Left ventricle myocardium inferior (tissue), 1 donor: ENCODE data around the gene PPFIA2. TPM values are rescaled to one million over a fixed set of nuclear protein-coding genes. Genes with fewer than 3 reads are reported as not detected.
A peak's percentile ranks its signal among the peaks of the same experiment; 100 is the strongest.
"Not testable (repeated sequence)": the region's sequence is repeated elsewhere in the genome, so short reads cannot be mapped to it uniquely, and the experiment has no call there.

Experiments
- DNase-seq: peaks from one replicate; pipeline ENCODE4 v3.0.0-alpha.2; 2020
- H3K27ac ChIP-seq: fragments of 200-600 bp; replicated peaks from 2 replicates; pipeline ENCODE4 v1.8.0; 2021
- H3K27me3 ChIP-seq: fragments of 200-600 bp; 2 replicates; pipeline ENCODE4 v1.8.0; 2021; ENCODE audit warnings: low read depth
- H3K36me3 ChIP-seq: fragments of 200-600 bp; 2 replicates; pipeline ENCODE4 v1.8.0; 2021
- H3K4me1 ChIP-seq: fragments of 200-600 bp; 2 replicates; pipeline ENCODE4 v1.8.0; 2021
- H3K4me3 ChIP-seq: fragments of 200-600 bp; 2 replicates; pipeline ENCODE4 v1.8.0; 2021; ENCODE audit warnings: mild to moderate bottlenecking, moderate library complexity
- H3K9me3 ChIP-seq: fragments of 200-600 bp; replicated peaks from 2 replicates; pipeline ENCODE4 v1.8.0; 2021
- CTCF ChIP-seq: fragments of 200-600 bp; IDR thresholded peaks from 2 replicates; pipeline ENCODE4 v1.8.0; 2021; ENCODE audit warnings: antibody characterized with exemption, mild to moderate bottlenecking, borderline replicate concordance
- intact Hi-C: fragments of 100-400 bp; cut with micrococcal nuclease; formaldehyde crosslinking; loops from one replicate; pipeline ENCODE4 v1.11.0; 2022
- total RNA-seq: library from RNA; stranded (reverse); fragmentation: NEBNext Ultra II Directional; extraction: Animal tissue kit (Norgen Biotek cat#: 25700); gene quantifications from one replicate; pipeline ENCODE4 v1.2.1, GENCODE V29; 2021
- donor health status: DM: no; HTN: yes; CAD: no; lungs with severe emphysema.

The PPFIA2 gene
- total RNA-seq, 1 donor from 2014 or later, result 0.82 TPM

GRCh38 chr12:81668475-81668874, 90.7 kb downstream of the PPFIA2 start:
- H3K4me1 ChIP-seq, result no peaks in the 10 kb centered on the region
- peaks cover 3% of the 10 kb centered on the region for H3K9me3 ChIP-seq
- no peak for TF ChIP-seq CTCF
- H3K36me3 ChIP-seq, result no peaks in the 10 kb centered on the region
- H3K4me3 ChIP-seq, result no peak overlapping the region
- H3K27ac ChIP-seq, result no peak overlapping the region
- intact Hi-C loops, result no loop called here
- H3K27me3 ChIP-seq, result no peaks in the 10 kb centered on the region
- no peak for DNase-seq

GRCh38 chr12:81659310-81659709, 99.8 kb downstream of the PPFIA2 start:
- DNase-seq, H3K27me3 ChIP-seq, H3K36me3 ChIP-seq, H3K9me3 ChIP-seq, H3K4me1 ChIP-seq, H3K4me3 ChIP-seq, intact Hi-C loops, H3K27ac ChIP-seq: not testable (repeated sequence)

GRCh38 chr12:81644503-81644902, 114.6 kb downstream of the PPFIA2 start:
- intact Hi-C loops, result loop anchor here (10.0 kb wide), 1 partner anchor 680 kb away; no protein-coding TSS in a partner anchor

GRCh38 chr12:81639196-81639595, 120.0 kb downstream of the PPFIA2 start:
- Histone ChIP-seq H3K4me3 (no peak overlapping the region), H3K36me3 (no peaks in the 10 kb centered on the region), H3K27ac (no peak overlapping the region), H3K27me3 (no peaks in the 10 kb centered on the region), H3K4me1 (no peaks in the 10 kb centered on the region), H3K9me3 (no peaks in the 10 kb centered on the region)
- TF ChIP-seq CTCF, result no peak
- no peak for DNase-seq
- intact Hi-C loops, result no loop called here

More at GRCh38 chr12:81644503-81644902, 114.6 kb downstream of the PPFIA2 start:
- Histone ChIP-seq H3K4me1 (no peaks in the 10 kb centered on the region), H3K4me3 (no peak overlapping the region), H3K27me3 (no peaks in the 10 kb centered on the region), H3K27ac (no peak overlapping the region), H3K36me3 (no peaks in the 10 kb centered on the region), H3K9me3 (no peaks in the 10 kb centered on the region)
- no peak for DNase-seq
- TF ChIP-seq CTCF, result peak; percentile 65

GRCh38 chr12:81633127-81633526, 126.0 kb downstream of the PPFIA2 start:
- TF ChIP-seq CTCF, result no peak
- no peak for DNase-seq

GRCh38 chr12:81627336-81628189, 131.6 kb downstream of the PPFIA2 start:
- intact Hi-C loops, result loop anchor here (5.0 kb wide), 1 partner anchor 175 kb away; no protein-coding TSS in a partner anchor
- TF ChIP-seq CTCF, result peak; percentile 67

More at GRCh38 chr12:81633127-81633526, 126.0 kb downstream of the PPFIA2 start:
- no peaks in the 10 kb centered on the region for H3K9me3 ChIP-seq
- no peaks in the 10 kb centered on the region for H3K27me3 ChIP-seq
- no peak overlapping the region for H3K4me3 ChIP-seq
- no peaks in the 10 kb centered on the region for H3K36me3 ChIP-seq
- H3K4me1 ChIP-seq, result no peaks in the 10 kb centered on the region
- intact Hi-C loops, result no loop called here
- H3K27ac ChIP-seq, result no peak overlapping the region

More at GRCh38 chr12:81627336-81628189, 131.6 kb downstream of the PPFIA2 start:
- H3K4me1 ChIP-seq, result no peaks in the 10 kb centered on the region
- DNase-seq, result no peak
- H3K4me3 ChIP-seq, result peak overlapping the region; percentile 20
- H3K27ac ChIP-seq, result no peak overlapping the region
- H3K27me3 ChIP-seq, result no peaks in the 10 kb centered on the region
- H3K9me3 ChIP-seq, result no peaks in the 10 kb centered on the region
- no peaks in the 10 kb centered on the region for H3K36me3 ChIP-seq
